ENCODE data around the gene RAPGEF4. TPM values are rescaled to one million over a fixed set of nuclear protein-coding genes. Genes with fewer than 3 reads are reported as not detected.

Gene RAPGEF4
- total and polyA plus RNA-seq, 2 of the 8 experiments (the other 6 are each of a cell fraction or from before 2014, with no cell fraction given) = 1.2 to 2.6 TPM

GRCh38 chr2:172705352-172705751, 30.3 kb upstream of the RAPGEF4 start:
- H3K36me3 ChIP-seq (ENCODE audit: control insufficient read depth in 2 of 4, insufficient read depth in 4 of 4, low read length in 3 of 4) = peaks cover 0 to 1% (median 0%) of the 10 kb centered on the region in 4 experiments; a peak in 1 of 8 replicates
- 91% methylated on average over 2 of the region's 2 CpGs; no CpG with 5 or more reads in 1 of the 2 experiments for WGBS, 2 experiments (ENCODE audit: extremely low coverage in 1 of 2, insufficient coverage in 1 of 2, insufficient read length in 1 of 2, insufficient replicate concordance in 2 of 2, low coverage in 1 of 2, low lambda C conversion rate in 2 of 2, missing lambda C conversion rate in 1 of 2)
- TF ChIP-seq USF2 (IDR thresholded peaks at IDR 0.05; ENCODE audit: low read length) = no peak
- no peak for TF ChIP-seq SIX5 (IDR thresholded peaks at IDR 0.05; ENCODE audit: low read depth, low read length)
- TF ChIP-seq ATF2 (IDR thresholded peaks at IDR 0.05; ENCODE audit: low read length) = no peak
- TF ChIP-seq SIN3A (conservative IDR thresholded peaks at IDR 0.05 in 1 of 2, IDR thresholded peaks at IDR 0.05 in 1 of 2; ENCODE audit: low read depth in 1 of 2, low read length in 2 of 2) = no peak
- no peak for TF ChIP-seq CHD2 (IDR thresholded peaks at IDR 0.05; ENCODE audit: low read length)
- TF ChIP-seq GABPA (IDR thresholded peaks at IDR 0.05; ENCODE audit: borderline replicate concordance, insufficient read depth, low read length) = no peak
- no peak for TF ChIP-seq RAD21 (IDR thresholded peaks at IDR 0.05 in 1 of 2, conservative IDR thresholded peaks at IDR 0.05 in 1 of 2; ENCODE audit: low read depth in 2 of 2, low read length in 2 of 2)

More at GRCh38 chr2:172705352-172705751, 30.3 kb upstream of the RAPGEF4 start:
- Histone ChIP-seq H2BK5ac (ENCODE audit: low read depth, low read length) (no peak overlapping the region), H3K9me3 (ENCODE audit: insufficient read depth in 2 of 2, low read depth in 1 of 2, low read length in 1 of 2) (peaks cover 2 to 5% of the 10 kb centered on the region in 2 experiments; a peak in 2 of 4 replicates), H3K23ac (ENCODE audit: insufficient read length) (no peak overlapping the region), H4K20me1 (replicated peaks in 1 of 2; ENCODE audit: control insufficient read depth in 1 of 2, insufficient read depth in 2 of 2, low read length in 2 of 2) (no peaks in the 10 kb centered on the region), H3K4me1 (replicated peaks in 1 of 4; ENCODE audit: control insufficient read depth in 3 of 4, insufficient read depth in 4 of 4, low read length in 3 of 4) (no peaks in the 10 kb centered on the region), H3K27ac (ENCODE audit: low read depth, low read length) (no peak overlapping the region), H2AFZ (ENCODE audit: low read length) (no peak overlapping the region), H3K56ac (replicated peaks; ENCODE audit: insufficient read length, low read depth, low read length) (no peak overlapping the region), H3K9ac (replicated peaks in 1 of 4; ENCODE audit: extremely low read depth in 1 of 4, low read depth in 3 of 4, low read length in 3 of 4) (no peak overlapping the region), H3K79me2 (ENCODE audit: control insufficient read depth in 1 of 2, insufficient read depth in 2 of 2, low read length in 2 of 2) (no peaks in the 10 kb centered on the region), H4K8ac (ENCODE audit: extremely low read depth, insufficient read depth, low read length) (no peak overlapping the region), H3K18ac (ENCODE audit: extremely low read depth, low read length) (no peak overlapping the region), H3K4me2 (ENCODE audit: insufficient read depth in 1 of 2, low read depth in 2 of 2, low read length in 2 of 2) (no peak overlapping the region), H2AK5ac (ENCODE audit: low read depth, low read length) (no peak overlapping the region), H3K79me1 (ENCODE audit: low read depth, low read length) (no peaks in the 10 kb centered on the region), H3K14ac (ENCODE audit: insufficient read length) (no peak overlapping the region), H3K4me3 (ENCODE audit: extremely low read depth in 1 of 4, insufficient read depth in 2 of 4, low read depth in 3 of 4, low read length in 4 of 4) (no peak overlapping the region), H2BK12ac (ENCODE audit: low read depth, low read length) (no peak overlapping the region), H3K23me2 (ENCODE audit: low read depth, low read length) (no peaks in the 10 kb centered on the region), H3K4ac (replicated peaks; ENCODE audit: insufficient read length, low read depth, low read length) (no peak overlapping the region), H3K27me3 (replicated peaks in 1 of 4; ENCODE audit: control insufficient read depth in 3 of 4, extremely low read depth in 1 of 4, insufficient read depth in 3 of 4, low read length in 3 of 4) (no peaks in the 10 kb centered on the region), H4K5ac (ENCODE audit: insufficient read length, low read depth, low read length) (no peak overlapping the region), H2BK120ac (replicated peaks; ENCODE audit: low read depth, low read length) (no peak overlapping the region), H2BK15ac (ENCODE audit: low read length) (no peak overlapping the region), H4K91ac (replicated peaks; ENCODE audit: insufficient read length, low read length) (no peak overlapping the region), H2BK20ac (ENCODE audit: low read length) (no peak overlapping the region)
- DNase-seq (ENCODE audit: low read depth in 1 of 2, low spot score in 2 of 2) (no peak), FAIRE-seq (no peak)
- POLR2A ChIA-PET (ENCODE audit: partially characterized antibody) = no interaction called here
- CTCF ChIA-PET (ENCODE audit: partially characterized antibody) = interaction anchor here (0.9 to 2.1 kb wide), 5 partner anchors 12 to 124 kb away, joined by 3 to 9 read pairs (median 3); no protein-coding TSS in a partner anchor

All from H1 (cell line).